CD4-positive, CD25-positive, alpha-beta regulatory T cell (primary cell): Measurements from ENCODE around the gene HAND1. TPM values are rescaled to one million over a fixed set of nuclear protein-coding genes. Genes with fewer than 3 reads are reported as not detected.

ENCODE experiments used
- ATAC-seq, 2 donors: fragments of 150-1000 bp; cut with Tn5 transposase; one replicate each; pipeline ENCODE4 v1.10.0; 2021; ENCODE audit warnings: low read depth in 2 of 2, moderate number of reproducible peaks in 2 of 2, moderate library complexity in 1 of 2
- DNase-seq, 3 donors: peaks; one replicate each; pipeline versions ENCODE4 v3.0.0 to v3.0.0-alpha.2; 2012 to 2022; ENCODE audit warnings: mixed read lengths in 1 of 3
- H3K27ac ChIP-seq: one replicate; pipeline ENCODE4 v1.7.0; 2013; ENCODE audit warnings: mild to moderate bottlenecking, low read length; ENCODE audit not compliant: insufficient read depth, poor library complexity, severe bottlenecking
- H3K27me3 ChIP-seq: one replicate; pipeline ENCODE4 v1.7.0; 2013; ENCODE audit warnings: low read length; ENCODE audit not compliant: control insufficient read depth, insufficient read depth
- H3K36me3 ChIP-seq: one replicate; pipeline ENCODE4 v1.7.0; 2013; ENCODE audit warnings: mild to moderate bottlenecking, low read length, moderate library complexity; ENCODE audit not compliant: control insufficient read depth, insufficient read depth
- H3K4me1 ChIP-seq: 2 replicates; pipeline ENCODE4 v1.7.0; 2013; ENCODE audit warnings: mild to moderate bottlenecking, low read length; ENCODE audit not compliant: insufficient read depth, control insufficient read depth, poor library complexity, severe bottlenecking
- H3K4me3 ChIP-seq: one replicate; pipeline ENCODE4 v1.7.0; 2013; ENCODE audit warnings: low read depth, mild to moderate bottlenecking, low read length, moderate library complexity
- H3K9me3 ChIP-seq, 2 experiments: 1 replicate in 1 of 2; 2 replicates in 1 of 2; pipeline ENCODE4 v1.7.0; 2013; ENCODE audit warnings: low read length in 2 of 2, mild to moderate bottlenecking in 1 of 2, moderate library complexity in 1 of 2; ENCODE audit not compliant: control insufficient read depth in 2 of 2
- H3K27ac Mint-ChIP-seq, 3 donors: one replicate each; pipeline ENCODE4 v1.8.0; 2020 to 2022; ENCODE audit warnings: mild to moderate bottlenecking in 3 of 3, mixed read lengths in 3 of 3, moderate library complexity in 2 of 3
- H3K27me3 Mint-ChIP-seq: one replicate; pipeline ENCODE4 v1.8.0; 2022; ENCODE audit warnings: mild to moderate bottlenecking, mixed read lengths
- H3K36me3 Mint-ChIP-seq: one replicate; pipeline ENCODE4 v1.8.0; 2020; ENCODE audit warnings: mixed read lengths
- H3K4me1 Mint-ChIP-seq, 4 donors: one replicate each; pipeline ENCODE4 v1.8.0; 2020 to 2022; ENCODE audit warnings: mixed read lengths in 4 of 4, mild to moderate bottlenecking in 1 of 4
- H3K4me3 Mint-ChIP-seq, 4 donors: one replicate each; pipeline ENCODE4 v1.8.0; 2020 to 2022; ENCODE audit warnings: mild to moderate bottlenecking in 4 of 4, mixed read lengths in 4 of 4, moderate library complexity in 3 of 4
- H3K9me3 Mint-ChIP-seq, 7 donors: one replicate each; pipeline ENCODE4 v1.8.0; 2020 to 2022; ENCODE audit warnings: mixed read lengths in 7 of 7, mild to moderate bottlenecking in 3 of 7, moderate library complexity in 2 of 7
- polyA plus RNA-seq, 4 donors: library from polyadenylated mRNA; unstranded; fragments of 300-500 nt; fragmentation: Illumina TruSeq; gene quantifications; one replicate each; pipeline ENCODE4 v1.2.3, GENCODE V29; 2021
- total RNA-seq: library from RNA; stranded (reverse); gene quantifications from one replicate; pipeline ENCODE4 v1.2.3, GENCODE V29; 2022

The HAND1 gene
- total and polyA plus RNA-seq, 5 donors from 2014 or later: not detected

- Mint-ChIP-seq H3K27ac (no peak overlapping the region), H3K27me3 (no peaks in the 10 kb centered on the region), H3K9me3 (peaks cover 0 to 1% (median 0%) of the 10 kb centered on the region in 7 donors), H3K36me3 (peaks cover 47% of the 10 kb centered on the region), H3K4me1 (peaks cover 4 to 13% (median 7%) of the 10 kb centered on the region in 4 donors), H3K4me3 (no peak overlapping the region)
- Histone ChIP-seq H3K27me3 (no peaks in the 10 kb centered on the region), H3K4me3 (no peak overlapping the region), H3K27ac (no peak overlapping the region), H3K4me1 (no peaks in the 10 kb centered on the region), H3K36me3 (peaks cover 46% of the 10 kb centered on the region), H3K9me3 (no peaks in the 10 kb centered on the region)
- DNase-seq: no peak
- no peak for ATAC-seq
Measured at GRCh38 chr5:154435226-154435625, 42.8 kb downstream of the HAND1 start.

- H3K4me3 Mint-ChIP-seq: no peak overlapping the region
- H3K27ac ChIP-seq: no peak overlapping the region
Measured at GRCh38 chr5:154430961-154431630, 46.9 kb downstream of the HAND1 start.

DNA sequence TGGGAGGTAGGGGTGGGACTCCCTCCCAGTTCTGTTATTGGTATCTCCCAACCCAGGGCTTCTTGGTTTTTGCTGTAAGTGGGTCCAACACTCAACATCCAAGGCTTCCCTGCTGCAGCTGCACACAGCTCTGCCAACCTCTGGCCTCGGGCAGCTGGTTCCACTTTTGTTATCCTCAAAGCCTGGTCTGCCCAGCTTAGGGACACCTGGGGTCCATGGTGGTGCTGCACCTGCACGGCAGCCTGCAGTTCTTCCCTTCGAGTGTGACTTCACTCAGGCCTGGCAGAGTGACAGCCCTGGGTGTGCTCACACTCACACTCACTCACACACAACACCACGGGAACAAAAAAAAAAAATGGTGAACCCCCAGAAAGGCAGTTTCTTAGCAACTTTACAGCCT lies 47.6 kb downstream of the HAND1 start:
- no peak for DNase-seq
- H3K4me1 Mint-ChIP-seq: peaks cover 3 to 8% (median 6%) of the 10 kb centered on the region in 4 donors
- no peaks in the 10 kb centered on the region for H3K27me3 Mint-ChIP-seq
- peaks cover 27% of the 10 kb centered on the region for H3K36me3 Mint-ChIP-seq
- Histone ChIP-seq H3K36me3 (peaks cover 8% of the 10 kb centered on the region), H3K27ac (no peak overlapping the region), H3K9me3 (no peaks in the 10 kb centered on the region), H3K27me3 (no peaks in the 10 kb centered on the region), H3K4me3 (no peak overlapping the region), H3K4me1 (no peaks in the 10 kb centered on the region)
- H3K27ac Mint-ChIP-seq: no peak overlapping the region
- no peak for ATAC-seq
- peaks cover 0 to 1% (median 0%) of the 10 kb centered on the region in 7 donors for H3K9me3 Mint-ChIP-seq
- no peak overlapping the region for H3K4me3 Mint-ChIP-seq

More at GRCh38 chr5:154430961-154431630, 46.9 kb downstream of the HAND1 start:
- Mint-ChIP-seq H3K27ac (peak overlapping the region in 1 of 3 donors; percentile 1), H3K9me3 (peaks cover 0 to 1% (median 0%) of the 10 kb centered on the region in 7 donors), H3K36me3 (peaks cover 31% of the 10 kb centered on the region), H3K27me3 (no peaks in the 10 kb centered on the region), H3K4me1 (peaks cover 3 to 8% (median 6%) of the 10 kb centered on the region in 4 donors)
- DNase-seq (no peak), ATAC-seq (no peak)
- H3K27me3 ChIP-seq: no peaks in the 10 kb centered on the region
- H3K4me1 ChIP-seq: no peaks in the 10 kb centered on the region
- H3K36me3 ChIP-seq: peaks cover 15% of the 10 kb centered on the region
- H3K4me3 ChIP-seq: no peak overlapping the region
- H3K9me3 ChIP-seq: no peaks in the 10 kb centered on the region

DNA sequence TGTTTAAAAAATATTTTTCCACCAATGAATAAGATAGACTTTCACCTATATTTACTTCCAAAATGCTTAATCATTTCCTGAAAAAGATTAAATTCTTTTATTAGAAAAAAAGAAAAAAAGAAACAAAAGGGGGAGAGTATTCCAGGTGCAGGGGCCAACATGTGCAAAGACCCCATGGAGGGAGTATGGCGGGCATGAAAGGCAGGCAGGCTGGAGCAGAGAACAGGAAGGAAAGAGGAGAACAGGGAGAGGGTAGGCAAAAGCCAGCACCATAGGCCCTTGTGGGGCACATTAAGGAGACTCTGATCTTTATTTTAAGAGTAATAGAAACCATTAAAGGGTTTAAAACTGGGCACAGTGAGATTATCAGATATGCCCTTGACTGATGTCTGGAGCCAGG lies 48.7 kb downstream of the HAND1 start:
- peaks cover 5% of the 10 kb centered on the region for H3K36me3 ChIP-seq
- H3K4me3 ChIP-seq: no peak overlapping the region
- H3K4me3 Mint-ChIP-seq: no peak overlapping the region
- H3K27me3 ChIP-seq: no peaks in the 10 kb centered on the region
- peaks cover 0 to 1% (median 0%) of the 10 kb centered on the region in 7 donors for H3K9me3 Mint-ChIP-seq
- no peak overlapping the region for H3K27ac ChIP-seq
- no peaks in the 10 kb centered on the region for H3K4me1 ChIP-seq
- ATAC-seq: no peak
- peak overlapping the region in 1 of 3 donors; percentile 81 for H3K27ac Mint-ChIP-seq
- DNase-seq: no peak
- no peaks in the 10 kb centered on the region for H3K27me3 Mint-ChIP-seq
- no peaks in the 10 kb centered on the region for H3K9me3 ChIP-seq
- H3K4me1 Mint-ChIP-seq: peaks cover 5 to 10% (median 8%) of the 10 kb centered on the region in 4 donors
- H3K36me3 Mint-ChIP-seq: peaks cover 29% of the 10 kb centered on the region

- Histone ChIP-seq H3K4me1 (no peaks in the 10 kb centered on the region), H3K36me3 (peaks cover 3% of the 10 kb centered on the region), H3K4me3 (no peak overlapping the region), H3K27ac (no peak overlapping the region), H3K9me3 (no peaks in the 10 kb centered on the region), H3K27me3 (no peaks in the 10 kb centered on the region)
- H3K4me1 Mint-ChIP-seq: peaks cover 5 to 17% (median 10%) of the 10 kb centered on the region in 4 donors
- H3K4me3 Mint-ChIP-seq: no peak overlapping the region
- H3K9me3 Mint-ChIP-seq: peaks cover 0 to 6% (median 0%) of the 10 kb centered on the region in 7 donors
- ATAC-seq (no peak), DNase-seq (no peak)
- peaks cover 32% of the 10 kb centered on the region for H3K36me3 Mint-ChIP-seq
- H3K27me3 Mint-ChIP-seq: no peaks in the 10 kb centered on the region
- no peak overlapping the region for H3K27ac Mint-ChIP-seq
Measured at GRCh38 chr5:154428208-154428607, 49.8 kb downstream of the HAND1 start.

Other genes starting within 250 kb of the HAND1 start
- 54.9 TPM for gene SAP30L, start 32.2 kb downstream of the HAND1 start, total RNA-seq
- gene SAP30L, start 32.2 kb downstream of the HAND1 start, polyA plus RNA-seq: 10 to 100 TPM; 30.9 to 47.3 (median 36.5) TPM